NOMO-1 treated with DMSO at 0.1 percent for 48 hours (cell line): ENCODE measurements around the gene KIAA1549.

Experiments
- DNase-seq: peaks from one replicate; lab custom pipeline; 2025; ENCODE audit not compliant: unreplicated experiment; lab: John Stamatoyannopoulos, UW

KIAA1549 gene

DNA sequence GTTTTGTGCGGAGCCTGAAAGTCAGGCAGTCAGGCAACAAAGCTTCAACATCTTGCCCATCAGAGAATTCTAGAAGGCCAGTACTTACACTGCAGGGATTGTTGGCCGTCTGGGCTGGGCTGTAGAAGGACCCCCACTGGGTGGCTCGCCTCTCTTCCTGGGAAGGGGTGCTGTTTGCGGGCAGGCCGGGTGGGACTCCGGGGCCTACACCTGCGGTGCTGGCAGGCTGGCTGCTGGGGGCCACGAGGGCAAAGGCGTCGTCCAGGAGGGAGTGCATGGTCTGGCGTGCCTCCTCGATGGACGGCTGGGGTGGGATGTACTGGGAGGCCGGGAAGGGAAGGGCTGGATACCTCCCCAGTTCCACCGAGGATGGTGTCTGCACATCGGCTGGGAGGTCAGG, 120.1 kb downstream of the KIAA1549 start:
- no peak for DNase-seq

DNA sequence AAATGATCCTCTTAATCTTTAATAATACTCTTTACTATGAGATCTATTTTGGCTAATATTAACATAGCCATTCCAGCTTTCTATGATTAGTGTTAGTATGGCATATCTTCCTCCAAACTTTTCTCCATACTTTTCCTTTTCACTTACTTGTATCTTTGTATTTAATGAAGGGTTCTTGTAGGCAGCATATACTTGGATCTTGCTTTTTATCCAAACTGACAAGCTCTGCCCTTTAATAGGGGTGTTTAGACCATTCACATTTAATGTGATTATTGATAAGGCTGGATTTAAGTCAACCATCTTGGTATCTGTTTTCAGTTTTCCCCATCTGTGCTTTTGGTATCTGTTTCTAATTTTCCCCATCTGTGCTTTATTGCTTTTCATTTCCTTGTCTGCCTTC, 123.5 kb downstream of the KIAA1549 start:
- no peak for DNase-seq

- DNase-seq: no peak
Measured at GRCh38 chr7:138854115-138854645, 127.0 kb downstream of the KIAA1549 start.

GRCh38 chr7:138853448-138853847, 127.7 kb downstream of the KIAA1549 start:
- DNase-seq: no peak

DNA sequence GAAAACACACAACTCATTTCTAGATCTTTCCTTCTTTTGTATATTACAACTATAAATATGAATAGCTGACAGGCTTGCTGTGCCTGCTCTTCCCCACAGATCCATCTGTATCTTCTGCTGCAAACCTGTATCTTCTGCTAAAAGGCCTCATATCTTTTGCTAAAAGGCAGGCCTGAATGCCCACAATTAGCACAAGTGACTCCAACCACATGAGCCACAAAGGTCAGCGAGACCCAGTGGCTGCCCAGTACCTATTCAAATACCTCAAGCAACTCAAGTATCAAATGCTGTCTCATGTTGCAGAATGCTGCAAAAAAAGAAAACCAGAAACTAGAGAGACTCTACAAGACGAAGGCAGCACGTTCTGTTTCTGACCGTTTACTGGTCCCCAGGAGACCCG, 128.7 kb downstream of the KIAA1549 start:
- no peak for DNase-seq

- no peak for DNase-seq
Measured at GRCh38 chr7:138849701-138850100, 131.5 kb downstream of the KIAA1549 start.

DNA sequence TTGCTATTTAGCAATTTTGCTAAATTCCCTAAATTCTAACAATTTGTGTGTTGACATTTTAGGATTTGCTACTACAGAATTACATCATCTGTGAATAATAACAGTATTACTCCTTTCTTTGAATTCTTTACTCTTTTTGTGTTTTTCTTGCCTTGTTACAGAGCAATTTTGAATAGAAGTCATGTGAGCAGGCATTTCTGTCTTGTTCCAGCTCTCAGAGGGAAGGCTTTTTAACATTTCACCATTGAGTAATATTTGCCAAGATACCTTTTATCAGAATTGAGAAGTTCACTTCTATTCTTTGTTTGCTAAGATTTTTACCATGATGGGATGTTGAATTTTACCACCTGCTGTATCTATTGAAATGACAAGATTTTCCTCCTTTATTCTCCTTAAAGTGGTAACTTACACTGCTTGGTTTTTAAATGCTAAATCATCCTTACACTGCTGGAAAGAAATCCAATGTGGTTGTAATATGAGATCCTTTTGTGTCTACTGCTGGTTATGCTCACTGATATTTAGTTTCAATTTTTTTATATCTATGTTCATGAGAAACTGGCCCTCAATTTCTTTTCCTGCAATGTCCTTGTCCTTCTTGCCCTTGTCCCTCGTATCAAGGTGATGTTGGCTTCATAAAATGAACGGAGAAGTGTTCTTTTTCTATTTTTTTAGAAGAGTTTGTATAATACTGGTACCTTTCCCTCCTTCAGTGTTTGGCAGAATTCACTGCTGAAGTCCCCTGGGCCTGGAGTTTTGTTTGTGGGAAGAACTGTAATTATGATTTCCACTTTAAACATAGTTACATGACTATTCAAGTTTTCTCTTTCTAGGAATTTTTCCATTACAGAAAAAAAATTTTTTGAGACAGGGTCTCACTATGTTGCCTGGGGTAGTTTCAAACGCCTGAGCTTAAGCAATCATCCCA, 132.9 kb downstream of the KIAA1549 start:
- no peak for DNase-seq

- no peak for DNase-seq
Measured at GRCh38 chr7:138845711-138846110, 135.5 kb downstream of the KIAA1549 start.

- DNase-seq: no peak
Measured at GRCh38 chr7:138843632-138844580, 137.3 kb downstream of the KIAA1549 start.

GRCh38 chr7:138842111-138842510, 139.1 kb downstream of the KIAA1549 start:
- no peak for DNase-seq

GRCh38 chr7:138838166-138838565, 143.0 kb downstream of the KIAA1549 start:
- DNase-seq: no peak

- DNase-seq: no peak
Measured at GRCh38 chr7:138837627-138838026, 143.6 kb downstream of the KIAA1549 start.

DNA sequence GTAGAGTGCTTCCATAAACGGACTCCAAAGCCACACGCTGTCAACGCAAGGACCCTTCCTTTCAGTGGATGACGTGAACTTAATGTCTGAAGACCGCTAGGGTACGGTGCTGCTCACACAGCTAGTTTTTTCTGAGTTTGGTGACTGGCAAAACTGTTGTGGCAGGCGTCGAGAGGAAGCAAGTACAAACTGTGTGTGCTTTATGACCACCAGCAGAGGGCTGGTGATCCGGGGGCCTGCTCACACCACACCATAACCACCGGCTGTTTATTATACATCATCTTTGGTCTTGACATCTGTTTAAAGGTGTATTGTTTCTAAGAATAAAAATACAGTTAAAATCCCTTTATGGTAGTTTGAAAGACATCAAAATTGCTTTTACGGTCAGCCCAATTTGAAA, 146.1 kb downstream of the KIAA1549 start:
- DNase-seq: no peak

DNA sequence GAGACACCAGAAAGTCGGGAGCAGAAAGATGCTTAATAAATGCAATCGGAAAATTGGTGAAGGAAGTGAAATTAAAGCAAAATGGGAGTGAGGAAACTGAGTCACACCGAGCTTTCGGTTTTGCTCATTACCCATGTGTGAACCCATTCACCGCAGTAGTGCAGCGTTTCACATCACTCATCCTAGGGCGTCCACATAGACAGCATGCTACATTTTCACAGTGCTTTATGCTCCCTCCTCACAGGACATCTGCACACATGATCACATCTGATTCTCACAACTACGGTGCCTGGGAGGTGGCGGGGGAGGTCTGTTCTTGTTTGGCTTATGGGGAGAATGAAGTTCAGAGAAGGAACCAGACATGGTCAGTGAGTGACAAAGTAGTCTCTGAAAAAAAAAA, 146.6 kb downstream of the KIAA1549 start:
- DNase-seq: no peak

- DNase-seq: no peak
Measured at GRCh38 chr7:138833596-138833995, 147.6 kb downstream of the KIAA1549 start.

DNA sequence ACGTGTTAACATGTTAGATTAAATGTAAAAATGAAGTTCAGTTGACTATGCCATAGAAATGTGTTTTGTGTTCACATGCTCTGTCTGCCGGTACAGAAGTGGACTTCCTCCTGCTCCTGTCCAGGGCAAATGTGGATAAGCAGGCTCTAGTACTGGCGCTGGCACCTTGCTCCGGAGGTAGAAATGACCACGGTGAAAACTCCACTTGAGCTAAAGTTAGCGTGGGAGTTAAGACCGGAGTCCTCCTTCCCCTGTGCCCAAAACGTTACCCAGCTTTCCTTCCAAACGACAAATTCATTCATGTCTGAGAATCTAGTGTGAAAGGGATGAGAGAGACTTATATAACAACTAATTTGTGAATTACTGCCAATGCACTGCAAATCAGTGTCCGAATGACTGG, 148.2 kb downstream of the KIAA1549 start:
- no peak for DNase-seq

GRCh38 chr7:138829335-138829734, 151.9 kb downstream of the KIAA1549 start:
- no peak for DNase-seq

DNA sequence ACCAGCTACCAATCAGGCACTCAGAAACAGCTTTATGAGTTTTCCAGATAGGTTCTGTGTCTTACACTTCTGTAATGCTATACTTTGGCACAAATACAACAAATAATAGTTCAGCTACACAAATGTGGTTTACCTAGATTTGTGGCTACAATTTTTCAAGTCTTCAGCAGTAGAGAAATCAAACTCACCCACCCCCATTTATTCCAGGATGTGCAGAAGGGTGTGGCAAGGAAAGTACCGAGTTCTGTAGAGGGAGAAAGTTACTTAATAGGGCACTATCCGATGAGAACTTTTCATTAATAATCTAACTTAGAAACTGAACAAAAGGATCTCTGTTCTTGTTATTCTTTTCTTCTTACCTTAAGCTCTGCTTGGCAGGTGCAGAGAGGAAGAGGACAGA, 152.9 kb downstream of the KIAA1549 start:
- DNase-seq: no peak

DNA sequence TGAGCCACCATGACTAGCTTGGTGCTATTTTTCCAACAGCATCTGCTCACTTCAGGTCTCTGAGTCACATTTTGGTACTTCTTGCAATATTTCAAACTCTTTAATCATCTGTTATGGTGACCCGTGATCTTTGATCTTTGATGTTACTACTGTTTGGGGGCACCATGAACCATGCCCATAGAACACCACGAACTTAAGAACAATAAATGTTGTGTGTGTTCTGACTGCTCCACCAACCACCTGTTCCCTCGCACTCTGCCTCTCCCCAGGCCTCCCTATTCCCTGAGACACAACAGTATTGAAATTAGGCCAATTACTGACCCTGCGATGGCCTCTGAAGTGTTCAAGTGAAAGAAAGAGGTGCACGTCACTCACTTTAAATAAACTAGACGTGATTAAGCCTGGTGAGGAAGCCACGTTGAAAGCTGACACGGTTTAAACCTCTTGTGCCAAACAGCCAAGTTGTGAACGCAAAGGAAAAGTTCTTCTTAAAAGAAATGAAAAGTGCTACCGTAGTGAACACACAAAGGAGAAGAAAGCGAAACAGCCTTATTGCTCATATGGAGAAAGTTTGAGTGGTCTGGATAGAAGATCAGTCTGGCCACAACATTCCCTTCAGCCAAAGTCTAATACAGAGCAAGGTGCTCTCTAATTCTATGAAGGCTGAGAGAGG, 156.0 kb downstream of the KIAA1549 start:
- no peak for DNase-seq

DNA sequence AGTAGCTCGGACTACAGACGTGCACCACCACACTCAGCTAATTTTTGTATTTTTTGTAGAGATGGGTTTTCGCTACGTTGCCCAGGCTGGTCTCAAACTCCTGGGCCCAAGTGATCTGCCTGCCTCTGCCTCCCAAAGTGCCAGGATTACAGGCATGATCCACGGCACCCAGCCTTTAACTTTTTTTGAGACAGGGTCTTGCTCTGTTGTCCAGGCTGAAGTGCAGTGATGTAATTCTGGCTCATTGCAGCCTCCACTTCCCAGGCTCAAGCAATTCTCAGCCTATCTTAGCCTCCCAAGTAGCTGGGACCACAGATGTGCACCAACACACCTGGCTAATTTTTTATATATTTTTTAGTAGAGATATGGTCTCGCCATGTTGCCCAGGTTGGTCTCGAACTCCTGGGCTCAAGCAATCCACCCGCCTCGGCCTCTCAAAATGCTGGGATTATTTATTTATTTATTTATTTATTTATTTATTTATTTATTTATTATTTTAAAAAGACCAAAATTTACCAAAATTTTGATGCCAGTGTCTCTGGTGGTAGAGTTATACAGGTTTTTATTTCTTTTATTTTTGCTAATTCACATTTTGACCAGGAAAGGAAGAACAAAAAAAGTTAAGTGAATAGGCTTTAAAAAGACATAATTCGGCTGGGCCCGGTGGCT, 158.2 kb downstream of the KIAA1549 start:
- no peak for DNase-seq
